Neural crest cell (in vitro differentiated cells): ENCODE results near the gene ZSWIM7. TPM values are rescaled to one million over a fixed set of nuclear protein-coding genes. Genes with fewer than 3 reads are reported as not detected.
"Not testable (repeated sequence)": the region's sequence is repeated elsewhere in the genome, so short reads cannot be mapped to it uniquely, and the experiment has no call there.

Experiments
- DNase-seq: peaks from one replicate; pipeline ENCODE4 v3.0.0; 2021; ENCODE audit warnings: low read depth, mixed read lengths, low spot score
- H3K27ac Mint-ChIP-seq: one replicate; pipeline ENCODE4 v1.8.0; 2021; ENCODE audit warnings: mild to moderate bottlenecking, mixed read lengths; ENCODE audit not compliant: unreplicated experiment
- H3K27me3 Mint-ChIP-seq: 2 replicates; pipeline ENCODE4 v1.8.0; 2021; ENCODE audit warnings: low read depth, mild to moderate bottlenecking, mixed read lengths
- H3K36me3 Mint-ChIP-seq: 2 replicates; pipeline ENCODE4 v1.8.0; 2021; ENCODE audit warnings: low read depth, mild to moderate bottlenecking, mixed read lengths
- H3K4me1 Mint-ChIP-seq: 2 replicates; pipeline ENCODE4 v1.8.0; 2021; ENCODE audit warnings: mixed read lengths
- H3K4me3 Mint-ChIP-seq: one replicate; pipeline ENCODE4 v1.8.0; 2021; ENCODE audit warnings: mild to moderate bottlenecking, mixed read lengths
- H3K9me3 Mint-ChIP-seq: 2 replicates; pipeline ENCODE4 v1.8.0; 2021; ENCODE audit warnings: mixed read lengths
- CTCF ChIP-seq: fragments of 200-600 bp; sonication (generic); conservative IDR thresholded peaks from 2 replicates; pipeline ENCODE4 v1.5.0; 2021; ENCODE audit warnings: antibody characterized with exemption, mild to moderate bottlenecking
- total RNA-seq: library from RNA; stranded (reverse); gene quantifications from 2 replicates; pipeline ENCODE4 v1.2.1, GENCODE V29; 2021

ZSWIM7 gene
- total RNA-seq, 1 donor from 2014 or later: 39.0 TPM

GRCh38 chr17:15996322-15996721, 3.2 kb downstream of the ZSWIM7 start:
- Mint-ChIP-seq H3K27ac (no peak overlapping the region), H3K4me1 (peaks cover 22% of the 10 kb centered on the region), H3K27me3 (no peaks in the 10 kb centered on the region), H3K4me3 (no peak overlapping the region), H3K9me3 (peaks cover 2% of the 10 kb centered on the region), H3K36me3 (peaks cover 9% of the 10 kb centered on the region)
- no peak for DNase-seq
- no peak for TF ChIP-seq CTCF

GRCh38 chr17:15981646-15982580, 17.6 kb downstream of the ZSWIM7 start:
- peaks cover 35% of the 10 kb centered on the region for H3K36me3 Mint-ChIP-seq
- H3K4me3 Mint-ChIP-seq: no peak overlapping the region
- no peak for TF ChIP-seq CTCF

GRCh38 chr17:15981208-15981607, 18.3 kb downstream of the ZSWIM7 start:
- Mint-ChIP-seq H3K4me3 (no peak overlapping the region), H3K36me3 (peaks cover 31% of the 10 kb centered on the region), H3K27ac (no peak overlapping the region), H3K27me3 (no peaks in the 10 kb centered on the region), H3K9me3 (no peaks in the 10 kb centered on the region), H3K4me1 (peaks cover 4% of the 10 kb centered on the region)
- DNase-seq: no peak
- TF ChIP-seq CTCF: no peak

More at GRCh38 chr17:15981646-15982580, 17.6 kb downstream of the ZSWIM7 start:
- DNase-seq: no peak
- H3K4me1 Mint-ChIP-seq: peaks cover 4% of the 10 kb centered on the region
- no peaks in the 10 kb centered on the region for H3K9me3 Mint-ChIP-seq
- H3K27me3 Mint-ChIP-seq: no peaks in the 10 kb centered on the region
- peak overlapping the region; percentile 44 for H3K27ac Mint-ChIP-seq

GRCh38 chr17:15979013-15979412, 20.5 kb downstream of the ZSWIM7 start:
- H3K27ac Mint-ChIP-seq, H3K4me1 Mint-ChIP-seq, H3K27me3 Mint-ChIP-seq, H3K9me3 Mint-ChIP-seq, DNase-seq, H3K4me3 Mint-ChIP-seq: not testable (repeated sequence)
- peaks cover 41% of the 10 kb centered on the region for H3K36me3 Mint-ChIP-seq

GRCh38 chr17:15978606-15979005, 20.9 kb downstream of the ZSWIM7 start:
- Mint-ChIP-seq H3K27me3 (no peaks in the 10 kb centered on the region), H3K36me3 (peaks cover 38% of the 10 kb centered on the region), H3K4me3 (no peak overlapping the region), H3K27ac (no peak overlapping the region), H3K4me1 (peaks cover 4% of the 10 kb centered on the region), H3K9me3 (no peaks in the 10 kb centered on the region)
- DNase-seq: no peak
- TF ChIP-seq CTCF: no peak

GRCh38 chr17:15977894-15978293, 21.6 kb downstream of the ZSWIM7 start:
- peaks cover 38% of the 10 kb centered on the region for H3K36me3 Mint-ChIP-seq

More at GRCh38 chr17:15977894-15978293, 21.6 kb downstream of the ZSWIM7 start:
- no peaks in the 10 kb centered on the region for H3K27me3 Mint-ChIP-seq
- H3K4me3 Mint-ChIP-seq: no peak overlapping the region
- peaks cover 4% of the 10 kb centered on the region for H3K4me1 Mint-ChIP-seq
- no peaks in the 10 kb centered on the region for H3K9me3 Mint-ChIP-seq
- no peak overlapping the region for H3K27ac Mint-ChIP-seq
- no peak for TF ChIP-seq CTCF
- DNase-seq: no peak
